GM08714 (cell line): ENCODE measurements around the gene HDDC3.

Experiments used
- H3K4me3 ChIP-seq: fragments of 200-500 bp; sonication (Bioruptor generic); 2 replicates; pipeline ENCODE4 v1.5.1; 2014; ENCODE audit warnings: mild to moderate bottlenecking, low read length, inconsistent platforms
- ZNF274 ChIP-seq: IDR thresholded peaks from 2 replicates; pipeline ENCODE4 v1.6.1; 2012; ENCODE audit warnings: mild to moderate bottlenecking, low read depth, low read length

Gene HDDC3

DNA sequence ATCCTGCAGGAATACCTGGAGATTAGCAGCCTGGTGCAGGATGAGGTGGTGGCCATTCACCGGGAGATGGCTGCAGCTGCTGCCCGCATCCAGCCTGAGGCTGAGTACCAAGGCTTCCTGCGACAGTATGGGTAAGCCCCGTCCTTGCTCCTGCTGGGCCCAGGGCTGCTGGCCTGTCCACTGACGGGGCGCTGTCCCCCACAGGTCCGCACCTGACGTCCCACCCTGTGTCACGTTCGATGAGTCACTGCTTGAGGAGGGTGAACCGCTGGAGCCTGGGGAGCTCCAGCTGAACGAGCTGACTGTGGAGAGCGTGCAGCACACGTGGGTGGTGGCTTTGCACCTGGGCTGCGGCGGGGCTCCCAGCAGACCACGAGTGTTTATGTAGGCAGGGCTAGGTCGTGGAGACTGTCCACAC is 43.0 kb downstream of the HDDC3 start:
- H3K4me3 ChIP-seq, result no peak overlapping the region
- TF ChIP-seq ZNF274, result no peak

DNA sequence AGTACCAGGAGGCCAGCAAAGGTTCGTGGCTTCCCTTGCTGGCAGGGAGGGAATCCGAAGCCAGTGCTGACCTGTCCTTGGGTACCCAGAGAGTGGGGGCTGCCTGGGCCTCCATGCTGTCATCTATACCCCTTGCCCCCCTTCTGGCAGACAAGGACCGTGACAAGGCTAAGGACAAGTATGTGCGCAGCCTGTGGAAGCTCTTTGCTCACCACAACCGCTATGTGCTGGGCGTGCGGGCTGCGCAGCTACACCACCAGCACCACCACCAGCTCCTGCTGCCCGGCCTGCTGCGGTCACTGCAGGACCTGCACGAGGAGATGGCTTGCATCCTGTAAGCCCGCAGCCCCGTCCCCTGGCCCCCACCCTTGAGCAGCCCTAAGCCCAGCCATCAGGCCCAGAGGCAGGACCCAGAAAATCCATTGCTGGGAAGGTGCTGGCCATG is 45.3 kb downstream of the HDDC3 start:
- no peak overlapping the region for H3K4me3 ChIP-seq
- no peak for TF ChIP-seq ZNF274

GRCh38 chr15:90886291-90886614 is 46.1 kb downstream of the HDDC3 start:
- no peak for TF ChIP-seq ZNF274
- H3K4me3 ChIP-seq, result no peak overlapping the region

DNA sequence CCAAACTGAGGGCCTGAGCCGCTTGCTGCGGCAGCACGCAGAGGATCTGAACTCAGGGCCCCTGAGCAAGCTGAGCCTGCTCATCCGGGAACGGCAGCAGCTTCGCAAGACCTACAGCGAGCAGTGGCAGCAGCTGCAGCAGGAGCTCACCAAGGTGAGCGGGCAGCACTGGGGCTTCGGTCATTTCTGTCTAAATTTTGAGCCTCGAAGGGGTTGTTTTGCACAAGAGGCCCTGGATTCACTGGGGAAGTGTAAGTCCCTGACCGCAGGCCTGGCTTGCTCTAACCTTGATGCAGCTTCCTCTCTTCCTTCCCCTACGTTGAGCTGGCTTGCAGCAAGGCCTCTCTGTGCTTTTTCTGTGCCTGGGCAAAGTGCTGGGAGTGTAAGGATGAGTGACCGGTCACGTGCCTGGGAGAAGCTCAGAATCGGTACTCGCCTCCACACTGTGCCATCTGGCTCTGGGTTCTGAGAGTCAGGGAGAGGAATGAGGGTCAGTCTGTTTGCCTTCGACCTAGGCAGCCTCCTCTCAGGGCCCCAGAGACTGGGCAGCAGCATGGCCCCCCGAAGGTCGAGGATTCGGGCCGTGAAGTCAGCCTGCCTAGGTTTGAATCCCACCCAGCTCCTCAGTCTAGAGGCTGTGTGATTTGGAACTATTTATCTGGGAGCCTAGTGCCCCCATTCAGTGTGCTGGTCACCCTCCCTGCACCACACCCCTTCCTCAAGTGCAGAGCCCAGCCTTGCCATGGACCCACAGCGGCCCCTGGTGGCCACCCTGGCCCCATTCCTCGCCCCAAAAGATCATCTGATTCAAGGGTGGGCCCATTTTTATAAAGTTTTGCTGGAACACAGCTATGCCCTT is 46.7 kb downstream of the HDDC3 start:
- H3K4me3 ChIP-seq, result no peak overlapping the region; the same call in 1 of the 2 replicates
- TF ChIP-seq ZNF274, result no peak

DNA sequence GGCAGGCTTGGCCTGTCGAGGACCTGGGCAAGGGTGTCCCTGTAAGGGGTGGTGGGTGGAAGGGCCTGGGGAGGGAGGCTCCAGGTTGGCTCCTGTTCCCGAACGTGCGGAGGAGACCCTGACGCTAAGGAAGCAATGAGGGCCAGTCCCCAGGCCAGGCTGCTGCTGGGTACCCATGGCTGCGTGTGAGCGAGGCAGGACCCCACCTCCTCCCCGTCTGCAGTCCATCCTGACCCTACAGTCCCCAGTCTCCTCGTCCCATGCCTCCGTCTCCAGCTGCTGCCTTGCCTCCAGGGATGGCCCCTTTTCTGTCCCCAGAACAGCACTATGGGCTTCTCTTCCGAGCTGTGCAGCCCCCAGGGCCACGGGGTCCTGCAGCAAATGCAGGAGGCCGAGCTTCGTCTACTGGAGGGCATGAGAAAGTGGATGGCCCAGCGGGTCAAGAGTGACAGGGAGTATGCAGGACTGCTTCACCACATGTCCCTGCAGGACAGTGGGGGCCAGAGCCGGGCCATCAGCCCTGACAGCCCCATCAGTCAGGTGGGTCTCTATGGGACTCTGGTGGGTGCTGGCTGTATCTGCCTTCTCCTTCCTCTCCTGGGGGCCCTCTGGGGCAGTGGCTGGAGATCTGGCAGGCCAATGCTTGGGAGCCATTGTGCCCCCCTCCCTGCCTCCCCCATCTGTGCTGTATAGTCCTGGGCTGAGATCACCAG is 47.5 kb downstream of the HDDC3 start:
- H3K4me3 ChIP-seq, result peak overlapping the region; percentile 54; the same call in 1 of the 2 replicates
- no peak for TF ChIP-seq ZNF274

DNA sequence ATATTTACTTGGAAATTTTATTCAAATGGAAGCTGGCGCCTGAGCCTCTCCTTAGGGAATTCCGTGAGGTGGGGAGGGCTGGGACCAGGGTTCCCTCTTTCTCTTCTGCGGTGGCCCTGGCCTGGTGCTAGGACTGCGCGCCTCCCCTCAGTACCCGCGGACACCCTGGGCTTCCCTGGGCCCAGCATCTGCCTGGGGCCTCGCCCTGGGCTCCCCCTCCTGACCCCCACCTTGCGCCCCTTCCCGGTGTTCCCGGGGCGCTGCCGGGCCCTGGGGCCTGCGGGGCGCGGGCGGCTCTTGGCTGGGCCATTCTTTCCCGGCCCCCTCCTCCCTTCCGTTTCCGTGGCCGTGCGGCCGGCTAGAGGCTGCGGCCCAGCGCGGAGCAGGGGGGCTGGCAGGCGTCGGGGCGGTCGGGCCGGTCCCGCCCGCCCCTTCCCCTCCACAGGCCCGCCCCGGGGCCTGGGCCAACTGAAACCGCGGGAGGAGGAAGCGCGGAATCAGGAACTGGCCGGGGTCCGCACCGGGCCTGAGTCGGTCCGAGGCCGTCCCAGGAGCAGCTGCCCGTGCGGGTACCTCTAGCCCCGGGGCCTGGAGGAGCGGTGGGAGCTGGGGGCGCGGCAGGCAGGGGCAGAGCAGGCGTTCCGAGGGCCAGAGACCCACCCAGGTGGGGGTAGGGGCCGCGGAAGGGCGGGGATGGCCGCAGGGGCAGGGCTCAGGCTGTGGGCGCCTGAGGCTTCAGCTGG is 48.2 kb downstream of the HDDC3 start, which contains the start of gene FES:
Gene FES, plus strand, starts transcription at position 529 of the 743 bp plus-strand sequence. CDS start 542 bp downstream, outside the sequence.
- peak within 1 kb of the TSS; percentile 54; the same call in 1 of the 2 replicates for H3K4me3 ChIP-seq
- no peak for TF ChIP-seq ZNF274

DNA sequence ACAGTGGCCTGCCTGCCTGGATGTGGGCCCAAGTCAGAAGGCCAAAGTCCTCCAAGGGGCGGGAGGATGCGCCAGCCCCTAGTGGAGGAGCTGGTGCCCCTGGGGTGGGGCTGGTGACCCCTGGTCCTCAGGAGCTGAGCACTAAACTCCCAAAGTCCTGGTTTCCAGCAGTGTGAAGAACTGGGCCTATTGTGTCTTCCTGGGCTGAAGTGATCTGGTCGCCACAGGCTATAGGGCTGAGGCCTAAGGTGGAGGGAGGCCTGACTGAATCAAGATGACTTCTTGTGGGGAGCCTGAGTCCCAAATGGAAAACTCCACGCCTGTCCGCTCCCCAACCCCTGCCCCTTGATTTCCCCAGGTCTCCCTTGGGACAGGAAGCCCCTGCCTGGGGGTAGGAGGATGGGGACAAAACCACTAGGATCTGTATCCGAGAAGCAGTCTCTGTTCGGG is 48.8 kb downstream of the HDDC3 start:
- TF ChIP-seq ZNF274, result no peak
- peak overlapping the region; percentile 54; the same call in 1 of the 2 replicates for H3K4me3 ChIP-seq

- TF ChIP-seq ZNF274, result no peak
- no peak overlapping the region for H3K4me3 ChIP-seq
Measured at GRCh38 chr15:90882781-90883525, 49.4 kb downstream of the HDDC3 start.

- TF ChIP-seq ZNF274, result no peak
- H3K4me3 ChIP-seq, result no peak overlapping the region
Measured at GRCh38 chr15:90881978-90882721, 50.2 kb downstream of the HDDC3 start.

GRCh38 chr15:90881181-90881977 is 51.0 kb downstream of the HDDC3 start:
- H3K4me3 ChIP-seq, result no peak overlapping the region
- no peak for TF ChIP-seq ZNF274

DNA sequence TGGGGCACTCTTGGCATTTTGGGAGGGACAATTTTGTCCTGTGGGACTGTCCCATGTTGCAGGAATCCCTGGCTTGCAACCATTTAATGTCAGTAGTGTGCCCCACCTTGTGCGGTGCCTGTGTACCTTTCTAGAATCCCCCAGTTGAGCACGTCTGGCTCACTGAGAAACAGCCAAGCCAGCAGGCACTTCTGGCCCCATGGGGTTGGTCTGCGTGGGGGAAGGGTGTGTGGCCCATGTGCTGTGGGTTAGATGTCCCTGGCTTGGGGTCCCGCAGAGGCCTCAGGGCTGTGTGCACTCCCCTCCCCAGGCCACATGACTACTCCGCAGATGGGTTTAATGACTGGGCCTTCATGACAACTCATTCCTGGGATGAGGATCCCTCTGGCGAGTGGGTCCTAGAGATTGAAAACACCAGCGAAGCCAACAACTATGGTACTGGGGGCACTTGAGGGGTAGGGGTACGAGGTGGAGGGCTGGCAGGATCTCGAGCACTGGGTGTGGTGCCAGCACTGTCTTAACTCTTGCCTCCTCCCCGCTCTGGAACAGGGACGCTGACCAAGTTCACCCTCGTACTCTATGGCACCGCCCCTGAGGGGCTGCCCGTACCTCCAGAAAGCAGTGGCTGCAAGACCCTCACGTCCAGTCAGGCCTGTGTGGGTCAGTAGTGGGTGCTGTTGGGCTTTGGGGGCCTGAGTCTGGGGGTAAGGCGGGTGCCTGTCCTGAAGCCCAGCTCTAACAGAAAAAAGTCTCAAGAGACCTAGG is 51.8 kb downstream of the HDDC3 start:
- no peak overlapping the region for H3K4me3 ChIP-seq
- no peak for TF ChIP-seq ZNF274
